SK-N-SH (cell line): ENCODE data around the gene C10orf88. TPM values are rescaled to one million over a fixed set of nuclear protein-coding genes. Genes with fewer than 3 reads are reported as not detected.

Source experiments
- CTCF ChIA-PET: fragments of 300-600, 350-600 bp; formaldehyde crosslinking; extraction: SDS; loops from one replicate; lab custom pipeline; 2021; lab: Yijun Ruan, JAX
- POLR2A ChIA-PET: fragments of 350-600 bp; sonication (Branson Sonifier 250); formaldehyde crosslinking; extraction: SDS; loops from one replicate; lab custom pipeline; 2020; ENCODE audit warnings: antibody characterized with exemption, inconsistent platforms; lab: Yijun Ruan, JAX
- DNase-seq: peaks from one replicate; pipeline ENCODE4 v3.0.0; 2012
- H2AFZ ChIP-seq: fragments of 200-600 bp; sonication (generic); 2 replicates; pipeline ENCODE4 v1.8.1; 2016; ENCODE audit warnings: antibody characterized with exemption, mild to moderate bottlenecking, low read depth
- H3F3A ChIP-seq: fragments of 200-600 bp; sonication (generic); replicated peaks from 2 replicates; pipeline ENCODE3; 2016; ENCODE audit warnings: antibody characterized with exemption, mild to moderate bottlenecking; ENCODE audit not compliant: insufficient read depth
- H3K27ac ChIP-seq, 2 experiments: fragments of 200-500 bp in 1 of 2; fragments of 200-600 bp in 1 of 2; sonication (Bioruptor generic) in 1 of 2; sonication (generic), shearing (Covaris generic) in 1 of 2; 2 replicates each; pipeline versions ENCODE4 v1.5.1 to v1.6.1; 2014 to 2016; ENCODE audit warnings: low read depth in 2 of 2, inconsistent platforms in 1 of 2, low read length in 1 of 2, mild to moderate bottlenecking in 1 of 2, mixed read lengths in 1 of 2
- H3K27me3 ChIP-seq: fragments of 200-600 bp; sonication (generic), shearing (Covaris generic); 2 replicates; pipeline ENCODE4 v1.6.1; 2016; ENCODE audit warnings: mixed run types; ENCODE audit not compliant: insufficient read depth
- H3K36me3 ChIP-seq, 2 experiments: fragments of 200-500 bp in 1 of 2; fragments of 200-600 bp in 1 of 2; sonication (Bioruptor generic) in 1 of 2; sonication (generic) in 1 of 2; replicated peaks in 1 of 2; 2 replicates each; pipeline versions ENCODE3 to v1.5.1; 2014 to 2016; ENCODE audit warnings: low read length in 1 of 2, mild to moderate bottlenecking in 1 of 2; ENCODE audit not compliant: insufficient read depth in 2 of 2, control insufficient read depth in 1 of 2
- H3K4me1 ChIP-seq, 2 experiments: fragments of 200-500 bp in 1 of 2; fragments of 200-600 bp in 1 of 2; sonication (Bioruptor generic) in 1 of 2; sonication (generic), shearing (Covaris generic) in 1 of 2; 2 replicates each; pipeline versions ENCODE4 v1.5.1 to v1.6.1; 2014 to 2016; ENCODE audit warnings: low read depth in 1 of 2, low read length in 1 of 2, mixed run types in 1 of 2; ENCODE audit not compliant: insufficient read depth in 2 of 2, control insufficient read depth in 1 of 2
- H3K4me2 ChIP-seq: fragments of 200-600 bp; sonication (generic), shearing (Covaris generic); 2 replicates; pipeline ENCODE4 v1.6.1; 2017; ENCODE audit warnings: mixed run types
- H3K4me3 ChIP-seq, 2 experiments: fragments of 200-500 bp in 1 of 2; fragments of 200-600 bp in 1 of 2; sonication (Bioruptor generic) in 1 of 2; sonication (generic), shearing (Covaris generic) in 1 of 2; 2 replicates each; pipeline versions ENCODE4 v1.5.1 to v1.8.1; 2014 to 2016; ENCODE audit warnings: low read depth in 2 of 2, inconsistent platforms in 1 of 2, low read length in 1 of 2, mild to moderate bottlenecking in 1 of 2, mixed read lengths in 1 of 2, moderate library complexity in 1 of 2
- H3K79me2 ChIP-seq: fragments of 200-600 bp; sonication (generic); 2 replicates; pipeline ENCODE4 v1.8.1; 2017; ENCODE audit warnings: mild to moderate bottlenecking; ENCODE audit not compliant: insufficient read depth
- H3K9ac ChIP-seq: fragments of 200-600 bp; sonication (generic); 2 replicates; pipeline ENCODE4 v1.6.1; 2017; ENCODE audit warnings: mixed run types
- H3K9me2 ChIP-seq: fragments of 200-600 bp; sonication (generic); 2 replicates; pipeline ENCODE4 v1.6.1; 2017; ENCODE audit warnings: mixed run types
- H3K9me3 ChIP-seq: fragments of 200-600 bp; sonication (generic); 2 replicates; pipeline ENCODE4 v1.6.1; 2017; ENCODE audit warnings: mixed run types, mild to moderate bottlenecking, moderate library complexity
- H4K20me1 ChIP-seq: fragments of 200-600 bp; sonication (generic); 2 replicates; pipeline ENCODE4 v1.6.1; 2017; ENCODE audit warnings: mild to moderate bottlenecking, mixed run types; ENCODE audit not compliant: insufficient read depth
- CHD2 ChIP-seq: fragments of 150-350 bp; IDR thresholded peaks from 2 replicates; pipeline ENCODE4 v1.6.1; 2018; ENCODE audit warnings: low read length; ENCODE audit not compliant: partially characterized antibody
- ELF1 ChIP-seq: IDR thresholded peaks from 2 replicates; pipeline ENCODE4 v1.4.0; 2012
- EP300 ChIP-seq, 2 experiments: IDR thresholded peaks; 2 replicates each; pipeline versions ENCODE4 v1.4.0 to v1.6.1; 2012; ENCODE audit warnings: borderline replicate concordance in 1 of 2, low read depth in 1 of 2, low read length in 1 of 2
- FOXJ3 ChIP-seq: sonication (generic); formaldehyde crosslinking; IDR thresholded peaks from 2 replicates; pipeline ENCODE4 v1.5.1; 2020; ENCODE audit warnings: mild to moderate bottlenecking, missing genetic modification reagents
- GATA2 ChIP-seq: sonication (generic); formaldehyde crosslinking; IDR thresholded peaks from 2 replicates; pipeline ENCODE4 v1.5.0; 2020; ENCODE audit warnings: mild to moderate bottlenecking, missing genetic modification reagents
- JUND ChIP-seq: IDR thresholded peaks from 2 replicates; pipeline ENCODE4 v1.4.0; 2012
- MXI1 ChIP-seq: IDR thresholded peaks from 2 replicates; pipeline ENCODE4 v1.6.1; 2012; ENCODE audit warnings: mild to moderate bottlenecking, low read depth, low read length, improper control_type of control experiment
- NFIC ChIP-seq: IDR thresholded peaks from 2 replicates; pipeline ENCODE4 v1.4.0; 2012; ENCODE audit warnings: borderline replicate concordance
- POLR2AphosphoS5 ChIP-seq: IDR thresholded peaks from 2 replicates; pipeline ENCODE4 v1.6.1; 2012; ENCODE audit warnings: low read depth, low read length
- RFX5 ChIP-seq: IDR thresholded peaks from 2 replicates; pipeline ENCODE4 v1.6.1; 2012; ENCODE audit warnings: mild to moderate bottlenecking, improper control_type of control experiment, low read length
- RXRA ChIP-seq: IDR thresholded peaks from 2 replicates; pipeline ENCODE4 v1.4.0; 2012; ENCODE audit warnings: low read depth, mild to moderate bottlenecking, borderline replicate concordance
- SMC3 ChIP-seq: IDR thresholded peaks from 2 replicates; pipeline ENCODE4 v1.6.1; 2012; ENCODE audit warnings: low read depth, low read length, improper control_type of control experiment
- TAF1 ChIP-seq: IDR thresholded peaks from 2 replicates; pipeline ENCODE4 v1.6.1; 2012; ENCODE audit warnings: low read depth, mild to moderate bottlenecking, low read length, moderate library complexity, borderline replicate concordance
- YY1 ChIP-seq: IDR thresholded peaks from 2 replicates; pipeline ENCODE4 v1.4.0; 2012; ENCODE audit warnings: low read depth, mild to moderate bottlenecking
- WGBS: methylation state at CpG from one replicate; pipeline ENCODE4 v1.1.6; 2017; ENCODE audit warnings: low lambda C conversion rate; 5-methylcytosine and 5-hydroxymethylcytosine counted together
- polyA plus RNA-seq, 3 experiments: library from polyadenylated mRNA; depleted of rRNA; stranded (reverse); fragments of >200 nt; gene quantifications; 2 replicates each; pipeline ENCODE4 v1.2.3, GENCODE V29; 2012
- TF ChIP-seq, protein P1 (sequence below): fragments of 150-350 bp; IDR thresholded peaks from 2 replicates; pipeline ENCODE4 v1.6.1; 2017; ENCODE audit warnings: antibody characterized with exemption, low read length, low read depth, borderline replicate concordance
- TF ChIP-seq, protein P2 (sequence below): IDR thresholded peaks from 2 replicates; pipeline ENCODE4; 2012
- TF ChIP-seq, protein P3 (sequence below): fragments of 200-600 bp; sonication (generic); IDR thresholded peaks from 2 replicates; pipeline ENCODE4 v1.6.1; 2017; ENCODE audit warnings: antibody characterized with exemption, mild to moderate bottlenecking, moderate library complexity

C10orf88 gene
- polyA plus RNA-seq, 1 of the 3 experiments (the other 2 are of a cell fraction), result 2.7 TPM

DNA sequence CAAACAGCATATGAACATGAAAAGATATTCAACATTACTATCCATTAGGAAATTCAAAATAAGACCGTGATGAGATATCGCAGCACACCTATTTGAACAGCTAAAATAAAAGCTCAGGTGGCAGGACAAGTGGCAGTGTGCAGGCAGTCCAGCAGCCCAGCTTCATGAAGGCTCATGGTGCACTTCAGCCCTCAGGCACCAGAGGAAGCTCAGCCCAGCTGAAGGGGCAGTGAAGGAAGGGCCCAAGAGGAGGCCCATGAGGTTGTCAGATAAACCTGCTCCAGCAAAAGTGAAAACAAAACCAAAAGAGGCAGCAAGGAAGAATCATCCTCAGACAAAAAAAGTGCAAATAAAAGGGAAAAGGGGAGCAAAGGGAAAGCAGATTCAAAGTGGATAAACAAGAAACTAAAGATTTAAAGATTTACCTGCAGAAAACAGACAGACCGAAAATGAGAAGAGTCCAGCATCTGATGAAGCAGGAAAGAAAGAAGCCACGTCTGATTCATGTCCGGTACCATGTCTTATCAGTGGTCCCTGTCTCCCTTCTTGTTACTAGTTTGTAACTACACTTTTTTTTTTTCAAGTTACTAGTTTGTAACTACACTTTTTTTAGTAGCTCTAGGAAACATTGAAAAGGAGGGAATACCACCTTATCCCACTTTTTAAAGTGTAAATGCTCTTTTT lies 59.6 kb downstream of the C10orf88 start:
- CTCF ChIA-PET, result no interaction called here
- no peak for DNase-seq
- Histone ChIP-seq H4K20me1 (no peaks in the 10 kb centered on the region), H3K4me3 (no peak overlapping the region), H3K27me3 (no peaks in the 10 kb centered on the region), H3K4me1 (no peaks in the 10 kb centered on the region), H3K27ac (no peak overlapping the region), H3K79me2 (no peaks in the 10 kb centered on the region), H3K9ac (no peak overlapping the region), H3K36me3 (no peaks in the 10 kb centered on the region), H2AFZ (no peak overlapping the region), H3K9me3 (no peaks in the 10 kb centered on the region), H3K9me2 (no peaks in the 10 kb centered on the region), H3F3A (no peaks in the 10 kb centered on the region), H3K4me2 (no peak overlapping the region)
- 88% methylated on average over 5 of the region's 5 CpGs for WGBS
- TF ChIP-seq, protein P1, sequence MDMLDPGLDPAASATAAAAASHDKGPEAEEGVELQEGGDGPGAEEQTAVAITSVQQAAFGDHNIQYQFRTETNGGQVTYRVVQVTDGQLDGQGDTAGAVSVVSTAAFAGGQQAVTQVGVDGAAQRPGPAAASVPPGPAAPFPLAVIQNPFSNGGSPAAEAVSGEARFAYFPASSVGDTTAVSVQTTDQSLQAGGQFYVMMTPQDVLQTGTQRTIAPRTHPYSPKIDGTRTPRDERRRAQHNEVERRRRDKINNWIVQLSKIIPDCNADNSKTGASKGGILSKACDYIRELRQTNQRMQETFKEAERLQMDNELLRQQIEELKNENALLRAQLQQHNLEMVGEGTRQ, result no peak
- POLR2A ChIA-PET, result no interaction called here

DNA sequence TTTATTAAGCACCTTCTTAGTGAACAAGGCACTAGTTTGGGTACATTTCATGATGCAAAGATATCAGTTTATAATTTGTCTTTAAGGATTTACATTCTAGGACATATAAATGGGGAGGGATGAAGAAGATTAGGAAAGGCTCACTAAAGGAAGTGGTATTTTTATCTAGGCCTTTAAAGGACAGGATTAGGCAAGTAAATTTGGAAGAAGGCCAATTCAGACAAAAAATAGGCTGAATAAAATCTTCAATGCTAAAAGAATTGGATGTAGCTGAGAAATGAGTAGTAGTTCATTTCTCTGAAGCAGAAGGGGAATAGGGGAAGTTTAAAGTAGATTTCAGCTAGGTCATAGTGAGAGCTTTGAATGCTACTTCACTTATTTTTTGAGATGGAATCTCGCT lies 69.9 kb downstream of the C10orf88 start:
- no peaks in the 10 kb centered on the region for H3K9me2 ChIP-seq
- H4K20me1 ChIP-seq, result no peaks in the 10 kb centered on the region
- H3K27me3 ChIP-seq, result no peaks in the 10 kb centered on the region
- no peak for DNase-seq
- ChIA-PET CTCF (no interaction called here), POLR2A (no interaction called here)
- no peak overlapping the region for H3K4me3 ChIP-seq
- no peak overlapping the region for H3K27ac ChIP-seq
- H3K36me3 ChIP-seq, result no peaks in the 10 kb centered on the region
- H3K79me2 ChIP-seq, result no peaks in the 10 kb centered on the region
- H3K4me2 ChIP-seq, result no peak overlapping the region
- WGBS, result 86% methylated on average over 1 of the region's 1 CpG
- peaks cover 0 to 8% of the 10 kb centered on the region in 2 experiments; a peak in 1 of 4 replicates for H3K4me1 ChIP-seq
- H2AFZ ChIP-seq, result no peak overlapping the region
- TF ChIP-seq SMC3, result no peak
- TF ChIP-seq, protein P1, result no peak
- TF ChIP-seq RFX5, result no peak
- no peak for TF ChIP-seq EP300 (IDR thresholded peaks at IDR 0.05; ENCODE audit: borderline replicate concordance in 1 of 2, low read depth in 1 of 2, low read length in 1 of 2)
- TF ChIP-seq TAF1, result no peak
- TF ChIP-seq YY1, result no peak
- TF ChIP-seq ELF1, result no peak
- TF ChIP-seq CHD2, result no peak
- TF ChIP-seq, protein P2, sequence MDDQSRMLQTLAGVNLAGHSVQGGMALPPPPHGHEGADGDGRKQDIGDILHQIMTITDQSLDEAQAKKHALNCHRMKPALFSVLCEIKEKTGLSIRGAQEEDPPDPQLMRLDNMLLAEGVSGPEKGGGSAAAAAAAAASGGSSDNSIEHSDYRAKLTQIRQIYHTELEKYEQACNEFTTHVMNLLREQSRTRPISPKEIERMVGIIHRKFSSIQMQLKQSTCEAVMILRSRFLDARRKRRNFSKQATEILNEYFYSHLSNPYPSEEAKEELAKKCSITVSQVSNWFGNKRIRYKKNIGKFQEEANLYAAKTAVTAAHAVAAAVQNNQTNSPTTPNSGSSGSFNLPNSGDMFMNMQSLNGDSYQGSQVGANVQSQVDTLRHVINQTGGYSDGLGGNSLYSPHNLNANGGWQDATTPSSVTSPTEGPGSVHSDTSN, result no peak
- no peak for TF ChIP-seq POLR2AphosphoS5
- no peak for TF ChIP-seq FOXJ3 (CRISPR knock-in tag)
- TF ChIP-seq, protein P3, sequence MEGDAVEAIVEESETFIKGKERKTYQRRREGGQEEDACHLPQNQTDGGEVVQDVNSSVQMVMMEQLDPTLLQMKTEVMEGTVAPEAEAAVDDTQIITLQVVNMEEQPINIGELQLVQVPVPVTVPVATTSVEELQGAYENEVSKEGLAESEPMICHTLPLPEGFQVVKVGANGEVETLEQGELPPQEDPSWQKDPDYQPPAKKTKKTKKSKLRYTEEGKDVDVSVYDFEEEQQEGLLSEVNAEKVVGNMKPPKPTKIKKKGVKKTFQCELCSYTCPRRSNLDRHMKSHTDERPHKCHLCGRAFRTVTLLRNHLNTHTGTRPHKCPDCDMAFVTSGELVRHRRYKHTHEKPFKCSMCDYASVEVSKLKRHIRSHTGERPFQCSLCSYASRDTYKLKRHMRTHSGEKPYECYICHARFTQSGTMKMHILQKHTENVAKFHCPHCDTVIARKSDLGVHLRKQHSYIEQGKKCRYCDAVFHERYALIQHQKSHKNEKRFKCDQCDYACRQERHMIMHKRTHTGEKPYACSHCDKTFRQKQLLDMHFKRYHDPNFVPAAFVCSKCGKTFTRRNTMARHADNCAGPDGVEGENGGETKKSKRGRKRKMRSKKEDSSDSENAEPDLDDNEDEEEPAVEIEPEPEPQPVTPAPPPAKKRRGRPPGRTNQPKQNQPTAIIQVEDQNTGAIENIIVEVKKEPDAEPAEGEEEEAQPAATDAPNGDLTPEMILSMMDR, result no peak
- TF ChIP-seq RXRA, result no peak
- no peak for TF ChIP-seq MXI1
- TF ChIP-seq NFIC, result no peak
- TF ChIP-seq JUND, result no peak
- no peak for TF ChIP-seq GATA2 (CRISPR knock-in tag)
- H3K9ac ChIP-seq, result no peak overlapping the region
- no peaks in the 10 kb centered on the region for H3K9me3 ChIP-seq
- H3F3A ChIP-seq, result no peaks in the 10 kb centered on the region
